HG03571 (cell line): Measurements from ENCODE around the gene NELL1.

Source experiments
- ATAC-seq: cut with Tn5 transposase; IDR thresholded peaks from one replicate; pipeline ENCODE4 v1.9.1; 2021; ENCODE audit not compliant: unreplicated experiment

Gene NELL1

GRCh38 chr11:21543901-21544300 lies 874.5 kb downstream of the NELL1 start:
- ATAC-seq = no peak

- ATAC-seq = no peak
Measured at GRCh38 chr11:21545699-21546098, 876.3 kb downstream of the NELL1 start.

- no peak for ATAC-seq
Measured at GRCh38 chr11:21546703-21547102, 877.3 kb downstream of the NELL1 start.

GRCh38 chr11:21552911-21553310 lies 883.5 kb downstream of the NELL1 start:
- ATAC-seq = no peak

- no peak for ATAC-seq
Measured at GRCh38 chr11:21553795-21554194, 884.4 kb downstream of the NELL1 start.

- no peak for ATAC-seq
Measured at GRCh38 chr11:21554284-21554683, 884.9 kb downstream of the NELL1 start.

GRCh38 chr11:21556926-21557325 lies 887.5 kb downstream of the NELL1 start:
- ATAC-seq = no peak

GRCh38 chr11:21560466-21560975 lies 891.1 kb downstream of the NELL1 start:
- ATAC-seq = no peak

- ATAC-seq = no peak
Measured at GRCh38 chr11:21561581-21561980, 892.2 kb downstream of the NELL1 start.

GRCh38 chr11:21564095-21564494 lies 894.7 kb downstream of the NELL1 start:
- no peak for ATAC-seq

- ATAC-seq = no peak
Measured at GRCh38 chr11:21564833-21565682, 895.7 kb downstream of the NELL1 start.

- ATAC-seq = no peak
Measured at GRCh38 chr11:21566521-21567117, 897.2 kb downstream of the NELL1 start.

- ATAC-seq = no peak
Measured at GRCh38 chr11:21567645-21568290, 898.4 kb downstream of the NELL1 start.

GRCh38 chr11:21572210-21572609 lies 902.8 kb downstream of the NELL1 start:
- ATAC-seq = no peak

- ATAC-seq = no peak
Measured at GRCh38 chr11:21582791-21583190, 913.4 kb downstream of the NELL1 start.

GRCh38 chr11:21588754-21589153 lies 919.4 kb downstream of the NELL1 start:
- no peak for ATAC-seq

- ATAC-seq = no peak
Measured at GRCh38 chr11:21602699-21603098, 933.3 kb downstream of the NELL1 start.

- ATAC-seq = no peak
Measured at GRCh38 chr11:21603886-21604285, 934.5 kb downstream of the NELL1 start.

GRCh38 chr11:21604564-21604963 lies 935.2 kb downstream of the NELL1 start:
- no peak for ATAC-seq

- ATAC-seq = no peak
Measured at GRCh38 chr11:21612326-21612725, 942.9 kb downstream of the NELL1 start.

- ATAC-seq = no peak
Measured at GRCh38 chr11:21614961-21615360, 945.6 kb downstream of the NELL1 start.

- no peak for ATAC-seq
Measured at GRCh38 chr11:21615955-21616371, 946.6 kb downstream of the NELL1 start.
